Brain microvascular endothelial cell (primary cell): ENCODE measurements around the gene CLEC2D.

Source experiments
- DNase-seq: peaks from one replicate; pipeline ENCODE4 v3.0.0-alpha.2; 2020
- H3K27ac ChIP-seq: fragments of 250-450 bp; sonication (Bioruptor Pico); 2 replicates; pipeline ENCODE4 v1.5.1; 2020; ENCODE audit warnings: mild to moderate bottlenecking, moderate library complexity
- H3K27me3 ChIP-seq: fragments of 250-450 bp; sonication (Bioruptor Pico); replicated peaks from 2 replicates; pipeline ENCODE4 v1.5.1; 2020; ENCODE audit warnings: mild to moderate bottlenecking
- H3K36me3 ChIP-seq: fragments of 250-450 bp; sonication (Bioruptor Pico); replicated peaks from 2 replicates; pipeline ENCODE4 v1.5.1; 2020; ENCODE audit warnings: mild to moderate bottlenecking
- H3K4me3 ChIP-seq: 2 replicates; pipeline ENCODE4 v1.5.1; 2011; ENCODE audit warnings: low read depth, mild to moderate bottlenecking, control low read depth, low read length, moderate library complexity
- in situ Hi-C: cut with HindIII; loops from 2 replicates; pipeline ENCODE4 v1.10.0; 2017; ENCODE audit warnings: low sequenced_read_pairs, low pct_ligation_motif_present
- TF ChIP-seq, protein P1 (sequence below): IDR thresholded peaks from 2 replicates; pipeline ENCODE4 v1.5.1; 2011; ENCODE audit warnings: low read depth, mild to moderate bottlenecking, moderate library complexity, low read length, control low read depth, inconsistent platforms; ENCODE audit errors: missing control alignments

The CLEC2D gene, protein sequence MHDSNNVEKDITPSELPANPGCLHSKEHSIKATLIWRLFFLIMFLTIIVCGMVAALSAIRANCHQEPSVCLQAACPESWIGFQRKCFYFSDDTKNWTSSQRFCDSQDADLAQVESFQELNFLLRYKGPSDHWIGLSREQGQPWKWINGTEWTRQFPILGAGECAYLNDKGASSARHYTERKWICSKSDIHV

GRCh38 chr12:9669534-9669933 lies at the start of gene CLEC2D:
TSS of gene CLEC2D (plus strand) at chr12:9669713. CDS start at chr12:9669735, 22 bp downstream.
- no peak for DNase-seq
- Histone ChIP-seq H3K27me3 (no peaks in the 10 kb centered on the region), H3K4me3 (no peak within 1 kb of the TSS), H3K36me3 (no peaks in the 10 kb centered on the region), H3K27ac (no peak within 1 kb of the TSS)
- TF ChIP-seq, protein P1, sequence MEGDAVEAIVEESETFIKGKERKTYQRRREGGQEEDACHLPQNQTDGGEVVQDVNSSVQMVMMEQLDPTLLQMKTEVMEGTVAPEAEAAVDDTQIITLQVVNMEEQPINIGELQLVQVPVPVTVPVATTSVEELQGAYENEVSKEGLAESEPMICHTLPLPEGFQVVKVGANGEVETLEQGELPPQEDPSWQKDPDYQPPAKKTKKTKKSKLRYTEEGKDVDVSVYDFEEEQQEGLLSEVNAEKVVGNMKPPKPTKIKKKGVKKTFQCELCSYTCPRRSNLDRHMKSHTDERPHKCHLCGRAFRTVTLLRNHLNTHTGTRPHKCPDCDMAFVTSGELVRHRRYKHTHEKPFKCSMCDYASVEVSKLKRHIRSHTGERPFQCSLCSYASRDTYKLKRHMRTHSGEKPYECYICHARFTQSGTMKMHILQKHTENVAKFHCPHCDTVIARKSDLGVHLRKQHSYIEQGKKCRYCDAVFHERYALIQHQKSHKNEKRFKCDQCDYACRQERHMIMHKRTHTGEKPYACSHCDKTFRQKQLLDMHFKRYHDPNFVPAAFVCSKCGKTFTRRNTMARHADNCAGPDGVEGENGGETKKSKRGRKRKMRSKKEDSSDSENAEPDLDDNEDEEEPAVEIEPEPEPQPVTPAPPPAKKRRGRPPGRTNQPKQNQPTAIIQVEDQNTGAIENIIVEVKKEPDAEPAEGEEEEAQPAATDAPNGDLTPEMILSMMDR, result no peak
- in situ Hi-C loops, result no loop called here

DNA sequence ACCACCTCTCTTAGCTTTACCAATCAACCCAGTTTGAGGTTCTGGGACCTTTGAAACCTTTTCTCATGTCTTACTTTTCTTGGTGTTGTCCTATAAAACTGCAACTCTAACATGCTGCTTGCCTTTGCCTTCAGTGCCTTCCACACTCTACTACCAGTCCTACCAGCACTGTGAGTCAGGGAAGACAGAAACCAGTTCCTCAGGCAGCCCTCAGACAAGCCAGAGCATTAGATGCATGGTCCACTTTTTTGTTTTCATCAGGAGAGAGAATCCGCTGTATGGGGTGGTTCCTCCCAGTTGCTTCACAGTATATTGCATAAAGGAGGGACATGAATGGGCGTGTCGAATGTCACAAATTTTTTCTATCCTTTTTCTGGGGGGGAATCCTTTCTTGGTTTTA lies 44.5 kb upstream of the CLEC2D start:
- TF ChIP-seq, protein P1, result no peak

GRCh38 chr12:9626291-9626690 lies 43.2 kb upstream of the CLEC2D start:
- Histone ChIP-seq H3K27ac (no peak overlapping the region), H3K27me3 (no peaks in the 10 kb centered on the region), H3K36me3 (no peaks in the 10 kb centered on the region), H3K4me3 (no peak overlapping the region)
- TF ChIP-seq, protein P1, result no peak
- in situ Hi-C loops, result no loop called here
- DNase-seq, result no peak

More for the DNA sequence above, 44.5 kb upstream of the CLEC2D start:
- in situ Hi-C loops, result no loop called here
- Histone ChIP-seq H3K4me3 (no peak overlapping the region), H3K36me3 (no peaks in the 10 kb centered on the region), H3K27ac (no peak overlapping the region), H3K27me3 (no peaks in the 10 kb centered on the region)
- DNase-seq, result no peak

DNA sequence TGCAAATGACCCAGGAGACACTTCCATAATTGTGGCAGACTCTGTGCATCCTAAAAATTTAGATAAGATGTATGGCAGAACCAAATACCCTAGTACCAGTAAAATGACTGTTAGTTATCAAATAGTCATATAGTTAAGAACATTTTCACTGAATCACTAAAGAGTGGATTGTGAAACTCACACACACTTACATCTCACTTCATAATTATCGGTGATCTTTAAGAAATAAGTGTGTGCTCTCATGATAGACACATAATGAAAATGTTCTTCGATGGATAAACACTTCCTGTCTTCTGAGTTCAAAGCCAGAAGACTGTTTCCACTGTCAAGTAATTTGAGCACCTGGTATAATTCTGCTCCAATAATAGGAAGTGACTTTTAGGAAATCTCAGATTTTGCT lies 42.7 kb upstream of the CLEC2D start:
- Histone ChIP-seq H3K36me3 (no peaks in the 10 kb centered on the region), H3K27ac (no peak overlapping the region), H3K27me3 (no peaks in the 10 kb centered on the region), H3K4me3 (no peak overlapping the region)
- no peak for DNase-seq
- in situ Hi-C loops, result no loop called here
- TF ChIP-seq, protein P1, result no peak

GRCh38 chr12:9632766-9633165 lies 36.7 kb upstream of the CLEC2D start:
- no peak for DNase-seq
- in situ Hi-C loops, result loop anchor here (10.0 kb wide), 1 partner anchor 72 kb away; no protein-coding TSS in a partner anchor
- Histone ChIP-seq H3K27me3 (no peaks in the 10 kb centered on the region), H3K27ac (no peak overlapping the region), H3K4me3 (no peak overlapping the region), H3K36me3 (no peaks in the 10 kb centered on the region)
- TF ChIP-seq, protein P1, result no peak
